ENCODE measurements around the gene CLCN6.
A peak's percentile ranks its signal among the peaks of the same experiment; 100 is the strongest.

The CLCN6 gene

DNA sequence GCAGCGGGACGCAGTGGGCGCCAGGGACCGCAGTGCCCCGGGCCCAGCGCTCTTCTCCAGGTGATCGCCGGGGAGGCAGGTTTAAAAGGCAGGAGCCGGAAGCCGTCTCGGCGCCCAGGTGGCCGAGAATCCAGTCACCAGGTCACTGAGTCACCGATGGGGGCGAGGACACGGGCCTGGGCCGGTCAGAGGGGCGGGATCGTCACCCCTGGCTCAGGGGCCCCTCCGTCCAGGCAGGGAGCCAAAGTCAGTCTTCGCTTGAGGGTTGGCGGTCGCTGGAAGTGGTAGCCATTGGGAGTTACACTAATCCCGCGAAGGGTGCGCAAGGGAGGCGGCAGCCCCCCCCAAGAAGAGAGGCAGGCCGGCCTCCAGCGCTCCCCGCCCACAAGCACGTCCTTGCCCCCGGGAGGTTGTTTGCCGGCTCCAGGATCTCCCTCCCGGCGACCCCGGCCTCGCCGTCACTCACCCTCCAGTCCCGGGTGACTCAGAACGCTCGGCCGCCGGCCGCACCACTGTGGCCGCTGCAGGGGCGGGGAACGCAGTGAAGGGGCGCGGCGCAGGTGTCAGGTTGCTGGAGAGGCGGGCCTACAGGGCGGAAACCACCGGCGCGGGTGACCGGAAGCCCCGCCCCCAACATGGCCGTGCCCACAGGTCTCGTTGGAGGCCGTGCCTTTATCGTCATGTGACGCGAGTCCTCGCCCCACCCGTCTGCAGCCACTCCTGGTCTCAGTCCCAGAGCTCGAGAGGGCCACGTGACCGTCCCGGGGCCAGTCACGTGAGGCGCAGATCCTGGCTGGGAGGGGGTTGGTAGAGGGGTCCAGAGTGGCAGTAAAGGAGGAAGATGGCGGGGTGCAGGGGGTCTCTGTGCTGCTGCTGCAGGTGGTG lies at the start of gene CLCN6, which contains the start of gene MTHFR:
CLCN6 (plus strand) TSS at position 770 of the 885 bp plus-strand sequence; CDS start at position 842, 72 bp downstream.
MTHFR (minus strand) TSS at position 543 of the 885 bp plus-strand sequence. CDS start 2,848 bp downstream, outside the sequence.
- DNase-seq = peak; percentile 96 to 97

DNA sequence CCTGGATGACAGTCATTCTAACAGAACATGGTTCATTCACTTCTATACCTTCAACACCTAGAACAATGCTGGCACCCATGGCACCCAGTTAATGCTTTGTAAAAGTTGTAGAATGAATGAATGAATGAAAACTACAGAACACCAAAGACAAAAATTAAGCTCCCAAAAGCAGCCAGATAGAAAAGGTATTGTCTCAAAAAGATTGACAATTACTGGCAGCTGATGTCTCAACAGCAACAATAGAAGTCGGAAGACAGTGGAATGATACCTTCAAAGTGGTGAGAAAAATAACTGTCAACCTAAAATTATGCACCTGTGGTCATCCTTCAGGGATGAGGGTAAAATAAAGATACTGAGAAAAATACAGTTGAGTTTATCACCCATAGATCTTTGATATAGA lies 48.9 kb upstream of the CLCN6 start:
- DNase-seq = no peak

DNA sequence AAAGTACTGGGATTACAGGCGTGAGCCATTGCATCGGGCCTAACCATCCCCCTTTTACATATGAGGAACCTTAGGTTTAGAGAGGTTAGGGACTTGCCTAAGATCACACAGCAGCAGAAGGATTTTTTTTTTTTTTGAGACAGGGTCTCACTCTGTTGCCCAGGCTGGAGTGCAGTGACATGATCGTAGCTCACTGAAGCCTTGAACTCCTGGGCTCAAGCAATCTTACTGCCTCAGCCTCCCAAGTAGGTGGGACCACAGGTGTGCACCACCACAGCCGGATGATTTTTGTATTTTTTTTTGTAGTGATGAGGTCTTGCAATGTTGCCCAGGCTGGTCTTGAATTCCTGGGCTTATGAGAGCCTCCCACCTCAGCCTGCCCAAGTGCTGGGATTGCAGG lies 46.2 kb upstream of the CLCN6 start:
- no peak for DNase-seq

DNA sequence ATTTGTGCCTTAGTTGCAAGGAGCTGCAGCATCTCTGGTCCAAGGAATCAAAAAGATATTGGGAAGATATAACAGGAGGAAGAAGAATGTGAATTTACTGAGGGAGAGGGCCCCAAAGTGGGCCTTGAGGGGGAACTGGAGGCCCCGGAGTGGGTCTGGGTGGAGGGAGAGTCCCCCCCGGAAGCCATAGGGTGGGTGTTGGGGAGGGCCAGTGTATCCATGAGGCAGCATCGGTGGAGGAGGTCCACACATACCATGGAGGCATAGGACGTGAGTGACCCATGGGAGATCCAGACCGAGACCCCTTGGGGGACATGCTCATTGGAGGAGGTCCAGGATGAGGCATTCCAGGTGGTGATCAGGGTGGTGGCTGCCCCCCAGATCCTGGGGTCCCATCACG lies 44.7 kb upstream of the CLCN6 start:
- DNase-seq = no peak

GRCh38 chr1:11761988-11762406 lies 44.0 kb upstream of the CLCN6 start, which contains the start of gene C1orf167:
C1orf167 (plus strand) TSS chr1:11762193; CDS start chr1:11764401, 2,208 bp downstream.
- DNase-seq = no peak

DNA sequence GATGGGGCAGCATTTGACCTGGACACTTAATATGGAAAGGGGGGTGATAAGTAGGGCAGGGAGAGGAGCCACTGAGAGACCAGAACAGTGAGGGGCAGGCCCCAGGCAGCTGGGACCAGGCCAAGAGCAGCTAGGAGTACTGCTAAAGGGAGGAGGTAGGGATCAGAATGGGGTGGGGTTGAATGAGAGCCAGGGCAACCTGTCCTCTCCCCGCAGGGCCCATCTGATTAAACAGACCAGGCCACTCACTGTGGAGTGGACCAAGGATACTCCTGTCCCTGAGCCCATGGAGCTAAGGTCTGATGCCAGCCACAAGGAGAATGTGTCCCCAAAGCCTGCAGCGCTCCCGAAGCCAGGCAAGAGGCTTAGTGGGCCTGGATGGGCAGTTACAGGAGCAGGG lies 41.9 kb upstream of the CLCN6 start:
- DNase-seq = no peak

GRCh38 chr1:11764519-11764918 lies 41.5 kb upstream of the CLCN6 start:
- no peak for DNase-seq

DNA sequence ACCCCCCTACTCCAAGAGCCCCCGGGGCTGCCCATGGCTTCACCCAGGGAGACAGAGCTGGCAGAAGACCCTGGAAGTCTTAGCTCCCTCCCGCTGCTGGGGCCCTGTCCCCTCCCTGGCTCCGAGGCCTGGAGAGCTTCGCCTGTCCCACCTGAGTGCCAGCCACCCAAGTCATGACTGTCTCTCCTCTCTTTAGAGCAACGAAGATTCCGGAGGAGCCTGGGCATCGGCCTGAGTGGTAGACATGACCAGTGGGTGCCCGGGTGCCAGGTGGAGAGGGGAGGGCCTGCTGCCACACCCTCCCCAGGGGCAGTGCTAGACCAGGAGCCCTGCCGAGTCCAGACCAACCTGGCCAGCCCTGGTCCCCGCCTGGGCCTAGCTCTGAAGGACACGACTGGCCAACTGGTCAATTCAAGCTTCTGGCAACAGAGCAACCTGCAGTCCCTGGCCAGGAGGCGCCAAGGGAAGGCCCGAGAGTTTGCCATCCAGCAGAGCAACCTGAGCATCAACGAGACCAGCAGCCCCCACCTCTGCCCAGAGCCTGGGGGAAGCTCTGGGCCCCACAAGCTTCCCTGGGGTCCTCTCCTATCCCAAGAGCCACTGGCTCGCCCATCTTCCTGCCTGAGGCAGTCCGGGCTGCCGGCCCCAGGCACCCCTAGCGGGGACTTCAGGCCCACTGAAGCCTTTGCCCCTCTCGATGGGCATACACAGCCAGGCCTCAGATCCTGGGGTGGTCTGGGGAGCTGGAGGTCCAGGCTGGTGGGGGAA lies 40.1 kb upstream of the CLCN6 start:
- DNase-seq = no peak

GRCh38 chr1:11766429-11766776 lies 39.6 kb upstream of the CLCN6 start:
- DNase-seq = no peak

DNA sequence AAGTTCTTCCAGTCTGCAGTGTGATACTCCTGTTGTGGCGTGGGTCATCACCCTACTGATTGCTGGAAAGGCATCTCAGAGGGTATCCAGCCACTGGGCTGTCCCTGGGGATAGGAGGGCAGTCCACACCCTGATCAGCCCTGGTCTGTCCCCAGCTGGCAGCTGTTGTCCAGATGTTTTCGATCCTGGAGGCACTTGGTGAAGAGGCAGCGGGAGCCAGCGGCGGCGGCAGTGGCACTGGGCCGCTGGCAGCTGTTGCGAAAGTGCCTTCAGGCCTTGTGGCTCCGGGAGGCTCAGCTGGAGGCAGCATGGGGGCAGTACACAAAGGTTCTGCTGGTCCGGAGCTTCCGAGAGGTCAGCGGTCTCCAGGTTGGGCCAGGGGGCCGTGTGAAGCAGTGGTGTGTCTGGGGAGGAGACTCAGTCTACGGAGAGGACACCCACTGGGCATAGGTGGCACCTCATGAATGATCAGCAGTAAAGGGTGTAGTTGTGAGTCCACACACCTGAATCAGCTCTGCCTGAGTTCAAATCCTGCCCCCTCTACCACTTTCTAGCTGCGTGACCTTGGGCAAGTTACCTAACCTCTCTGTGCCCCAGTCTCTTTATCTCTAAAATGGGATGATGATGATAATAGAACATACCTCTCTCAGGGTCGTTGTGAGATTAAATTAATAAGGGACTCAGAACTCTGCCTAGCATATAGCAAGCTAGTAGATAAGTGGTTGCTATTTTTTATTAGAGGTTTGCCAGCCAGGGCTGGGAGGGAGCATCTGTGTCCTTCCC lies 37.9 kb upstream of the CLCN6 start:
- DNase-seq = no peak

GRCh38 chr1:11768821-11769220 lies 37.2 kb upstream of the CLCN6 start:
- no peak for DNase-seq

GRCh38 chr1:11769274-11769673 lies 36.7 kb upstream of the CLCN6 start:
- no peak for DNase-seq

- no peak for DNase-seq
Measured at GRCh38 chr1:11770011-11770410, 36.0 kb upstream of the CLCN6 start.

DNA sequence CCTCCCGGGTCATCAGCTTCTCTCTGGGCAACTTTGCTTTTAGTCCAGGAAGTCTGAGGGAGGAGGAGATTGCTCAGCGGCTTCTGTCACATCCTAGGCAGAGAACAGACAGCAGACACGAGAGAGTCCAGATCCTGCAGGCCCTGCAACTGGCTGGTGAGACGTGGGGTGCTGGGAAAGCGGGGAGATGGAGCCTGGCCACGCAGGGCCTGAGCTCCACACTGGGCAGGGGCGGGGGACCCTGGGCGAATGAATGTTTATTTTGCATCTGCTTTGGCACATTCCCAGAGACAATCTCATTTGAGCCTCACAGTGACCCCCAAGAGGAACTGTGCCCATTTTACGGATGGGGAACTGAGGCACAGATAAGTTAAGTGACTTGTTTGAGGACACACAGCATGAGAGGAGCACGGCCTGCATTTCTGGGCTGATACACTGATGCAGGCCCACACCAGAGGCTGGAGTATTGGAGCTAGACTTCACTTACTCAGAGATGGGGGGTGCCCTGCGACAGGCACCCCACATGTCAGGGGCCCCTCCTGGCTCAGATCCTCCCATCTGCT lies 34.4 kb upstream of the CLCN6 start:
- no peak for DNase-seq

DNA sequence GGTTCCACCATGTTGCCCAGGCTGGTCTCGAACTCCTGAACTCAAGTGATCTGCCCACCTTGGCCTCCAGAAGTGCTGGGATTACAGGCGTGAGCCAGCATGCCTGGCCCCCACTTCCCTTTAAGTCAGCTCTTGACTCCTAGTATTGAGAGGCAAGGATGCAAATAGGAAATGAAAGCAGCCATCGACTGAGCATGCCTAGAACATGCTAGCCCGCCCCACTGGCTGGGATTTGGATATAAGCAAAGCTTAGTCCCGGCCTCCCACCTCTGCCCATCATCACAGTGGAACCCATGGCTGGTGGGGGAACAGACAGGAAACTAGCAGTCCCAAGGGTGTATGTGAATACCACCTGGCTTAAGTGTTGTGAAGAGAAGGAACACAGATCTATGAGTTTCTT lies 33.5 kb upstream of the CLCN6 start:
- no peak for DNase-seq

- no peak for DNase-seq
Measured at GRCh38 chr1:11774753-11775152, 31.2 kb upstream of the CLCN6 start.

DNA sequence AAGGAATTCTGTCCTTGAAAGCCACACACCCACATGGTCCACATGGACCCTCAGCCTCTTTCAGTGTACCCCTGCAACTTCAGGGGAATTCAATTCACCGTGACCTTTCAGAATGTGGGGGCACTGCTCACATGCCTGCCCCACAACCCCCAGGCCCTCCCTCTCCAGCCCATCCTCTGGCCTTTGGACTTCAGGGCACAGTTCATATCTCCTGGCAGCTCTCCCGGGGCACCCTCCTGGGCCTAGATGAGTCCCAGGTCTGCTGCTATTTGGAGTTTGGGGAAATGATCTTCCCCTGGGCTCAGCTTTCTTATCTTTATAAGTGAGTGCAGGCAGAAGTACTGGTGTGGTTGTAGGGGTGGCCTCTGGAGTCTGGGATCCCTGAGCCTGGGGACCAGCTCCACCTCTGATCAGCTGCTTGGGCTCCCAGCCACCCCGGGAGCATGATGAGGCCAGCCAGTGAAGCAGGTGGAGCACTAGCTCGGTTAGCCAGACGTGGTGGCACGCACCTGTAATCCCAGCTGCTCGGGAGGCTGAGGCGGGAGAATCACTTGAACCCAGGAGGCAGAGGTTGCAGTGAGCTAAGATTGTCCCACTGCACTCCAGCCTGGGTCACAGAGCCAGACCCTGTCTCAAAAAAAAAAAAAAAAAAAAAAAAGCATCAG lies 28.2 kb upstream of the CLCN6 start:
- no peak for DNase-seq

GRCh38 chr1:11778336-11778735 lies 27.7 kb upstream of the CLCN6 start:
- no peak for DNase-seq

GRCh38 chr1:11778844-11779623 lies 27.0 kb upstream of the CLCN6 start:
- DNase-seq = no peak

GRCh38 chr1:11779715-11780379 lies 26.1 kb upstream of the CLCN6 start:
- DNase-seq = no peak

Data from activated CD4-positive, alpha-beta T cell treated with anti-CD3 and anti-CD28 coated beads, Interleukin-2, amount 50 U/mL, for 4 hours (primary cell).